ENCODE data around the gene RAMAC. TPM values are rescaled to one million over a fixed set of nuclear protein-coding genes. Genes with fewer than 3 reads are reported as not detected.

RAMAC gene
- total RNA-seq = 19.6 and 27.8 TPM in 2 replicates

DNA sequence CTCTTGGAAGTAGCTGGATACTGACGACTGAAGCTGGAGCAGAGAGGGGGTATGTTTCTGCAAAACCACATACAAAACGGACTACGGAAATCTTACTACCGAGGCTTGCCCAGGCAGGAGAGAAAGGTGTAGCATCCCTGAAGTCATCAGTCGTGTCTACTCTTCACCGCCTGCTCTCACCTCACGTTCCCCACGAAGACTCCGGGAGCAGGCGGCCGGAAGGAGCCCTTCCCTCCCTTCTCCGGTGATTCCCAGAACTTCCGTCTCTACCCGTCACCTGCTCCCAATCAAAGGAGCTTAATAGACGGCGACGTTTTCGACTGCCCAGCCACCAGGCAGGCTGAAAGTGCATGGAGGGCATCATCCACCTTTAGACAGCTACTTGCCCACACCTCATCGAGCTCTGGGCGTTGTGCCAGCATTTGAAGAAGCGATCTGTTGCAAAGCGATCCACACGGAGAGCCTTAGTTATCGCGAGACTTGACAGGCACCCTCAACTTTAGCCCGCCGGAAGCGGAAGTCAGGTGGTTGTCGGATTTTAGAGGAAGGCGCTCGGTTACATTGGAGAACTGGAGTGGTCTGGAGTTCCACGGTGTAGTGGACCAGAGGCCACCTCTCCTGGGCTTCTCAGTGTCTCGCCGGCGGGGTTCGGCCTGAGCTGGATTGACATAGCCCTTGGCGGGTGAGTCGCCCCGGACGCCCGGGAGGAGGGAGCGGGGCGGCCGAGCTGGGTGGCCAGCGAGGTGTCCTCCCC lies at the start of gene RAMAC:
RAMAC (plus strand) TSS at position 523 of the 754 bp plus-strand sequence. CDS start 2,809 bp downstream, outside the sequence.

DNA sequence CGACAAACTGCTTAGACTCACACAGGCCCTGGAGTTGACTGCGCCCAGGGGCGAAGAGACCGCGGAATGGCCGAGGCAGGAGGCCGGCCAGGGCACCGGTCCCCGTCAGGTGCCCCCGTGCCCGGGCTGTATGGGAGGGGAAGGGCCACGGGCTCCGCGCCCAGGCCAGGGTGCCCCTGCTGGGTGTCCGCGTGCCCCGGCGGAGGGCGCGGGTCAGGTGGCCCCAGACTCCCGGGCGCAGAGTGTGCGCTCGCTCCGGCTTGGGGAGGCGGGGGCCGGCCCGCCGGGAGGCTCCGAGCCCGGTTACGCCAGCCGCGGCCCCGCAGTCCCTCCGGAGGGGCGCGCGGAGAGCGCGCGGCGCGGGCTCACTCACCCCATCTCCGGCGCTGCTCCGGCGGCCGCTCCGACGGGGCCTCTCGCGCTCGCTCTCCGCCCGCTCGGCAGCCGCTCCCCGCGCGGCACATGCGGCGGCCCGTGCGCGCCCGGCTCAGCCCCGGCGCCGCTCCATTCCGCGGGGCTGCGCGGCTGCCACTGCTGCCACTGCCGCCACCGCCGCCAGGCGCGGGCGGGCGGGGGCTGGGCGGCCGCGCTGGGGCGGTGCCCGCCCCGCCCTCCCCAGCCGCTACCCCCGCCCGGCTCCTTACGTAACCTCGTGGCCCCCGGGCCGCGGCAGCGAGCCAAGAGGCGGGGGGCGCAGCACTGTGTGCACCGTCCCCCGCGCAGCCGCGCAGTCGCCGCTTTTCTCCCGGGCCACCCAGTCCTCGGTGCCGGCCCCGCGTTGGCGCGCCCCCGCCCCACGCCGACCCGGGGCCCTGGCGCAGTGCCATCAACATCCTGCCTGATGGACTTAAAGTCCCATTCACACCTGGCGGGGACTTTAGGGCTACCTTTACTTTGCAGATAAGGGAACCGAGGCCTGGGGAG lies 33.6 kb upstream of the RAMAC start, which contains the start of gene HOMER2:
HOMER2 (minus strand) TSS at position 563 of the 924 bp plus-strand sequence; CDS start at position 378, 185 bp downstream.

DNA sequence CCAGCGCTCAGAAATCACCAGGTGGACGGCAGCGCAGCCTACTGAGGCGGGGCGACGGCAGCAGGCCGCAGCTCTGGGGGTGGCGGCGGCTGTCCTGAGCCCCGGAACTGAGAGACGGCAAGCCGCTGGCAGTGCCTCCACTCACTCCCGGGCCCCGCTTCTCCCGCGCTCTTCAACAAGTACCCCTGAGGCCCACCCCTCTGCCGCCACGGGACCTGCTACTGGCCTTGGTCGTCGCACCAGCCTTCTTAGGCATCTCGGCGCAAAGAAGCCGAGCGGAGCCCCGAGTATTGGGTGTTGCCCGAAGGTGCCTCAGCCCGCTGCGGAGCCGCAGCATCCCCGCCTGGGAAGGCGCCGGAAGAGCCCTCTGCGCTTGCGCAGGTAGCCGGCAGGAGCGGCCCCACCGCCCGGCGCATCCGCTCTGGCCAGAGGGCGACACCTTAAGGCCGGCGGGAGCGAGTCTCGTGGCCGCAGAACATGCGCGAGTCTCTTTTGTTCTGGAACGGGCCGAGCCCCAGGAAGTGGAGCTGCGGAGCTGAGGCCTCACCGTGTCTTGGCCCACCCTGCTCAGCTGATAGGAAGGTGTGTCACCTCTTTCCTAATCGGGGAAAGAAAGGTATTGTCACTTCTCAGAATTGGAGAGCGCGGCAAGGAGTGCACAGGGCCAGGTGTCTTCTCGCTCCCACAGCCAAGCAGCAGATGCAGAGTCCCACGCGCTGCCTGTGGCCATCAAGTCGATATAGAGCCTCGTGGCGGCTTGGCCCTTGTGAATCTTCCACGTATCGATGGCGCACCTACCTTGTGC lies 25.5 kb downstream of the RAMAC start, which contains the start of gene C15orf40:
C15orf40 (minus strand) TSS at position 369 of the 805 bp plus-strand sequence; CDS start at position 337, 32 bp downstream.

Other genes with a start within 250 kb of the RAMAC start
- gene FSD2, start 180.1 kb upstream of the RAMAC start, total RNA-seq = not detected in 2 replicates
- gene WHAMM, start 176.6 kb upstream of the RAMAC start, total RNA-seq = 5.2 and 6.9 TPM in 2 replicates
- 0.38 and 0.49 TPM in 2 replicates for gene HOMER2, start 33.5 kb upstream of the RAMAC start, total RNA-seq
- 6.5 and 10.1 TPM in 2 replicates for gene C15orf40, start 25.4 kb downstream of the RAMAC start, total RNA-seq
- gene BTBD1, start 81.0 kb downstream of the RAMAC start, total RNA-seq = 68.6 and 111 TPM in 2 replicates
- 19.6 and 70.5 TPM in 2 replicates for gene TM6SF1, start 121.4 kb downstream of the RAMAC start, total RNA-seq
- 30.9 and 108 TPM in 2 replicates for gene HDGFL3, start 221.6 kb downstream of the RAMAC start, total RNA-seq